ENCODE results near the gene GINS1.

GRCh38 chr20:25364180-25364788, 43.2 kb upstream of the GINS1 start:
- TF ChIP-seq EP300 (IDR thresholded peaks at IDR 0.05; ENCODE audit: borderline replicate concordance) (no peak), MAX (IDR thresholded peaks at IDR 0.05) (no peak), RAD21 (IDR thresholded peaks at IDR 0.05; ENCODE audit: low read depth) (no peak), TAF1 (IDR thresholded peaks at IDR 0.05; ENCODE audit: low read depth) (no peak)

All from Ishikawa (cell line).